ENCODE data around the gene MINAR1. TPM values are rescaled to one million over a fixed set of nuclear protein-coding genes. Genes with fewer than 3 reads are reported as not detected.

MINAR1 gene
- total and polyA plus RNA-seq, 2 of the 13 experiments (the other 11 are each of a cell fraction or from before 2014, with no cell fraction given) = 0.15 to 0.16 TPM

GRCh38 chr15:79406210-79406609, 25.9 kb upstream of the MINAR1 start (continued):
- TF ChIP-seq ZNF296 (CRISPR knock-in tag; conservative IDR thresholded peaks at IDR 0.05) (no peak), PAWR (CRISPR knock-in tag; IDR thresholded peaks at IDR 0.05; ENCODE audit: borderline replicate concordance) (no peak), MYPOP (CRISPR knock-in tag; IDR thresholded peaks at IDR 0.05) (no peak), ZNF597 (CRISPR knock-in tag; IDR thresholded peaks at IDR 0.05) (no peak), ZNF143 (CRISPR knock-in tag; IDR thresholded peaks at IDR 0.05) (no peak)

- intact Hi-C loops (cut with micrococcal nuclease; ENCODE audit: unreplicated experiment) = no loop called here
- POLR2A ChIA-PET = no interaction called here
- no peaks in the 10 kb centered on the region for H4K20me1 ChIP-seq (ENCODE audit: insufficient read depth, low read length)
- no peak for FAIRE-seq
- no TSS peak for BruUV-seq (replicated peaks)
- no peak overlapping the region for H3K27ac ChIP-seq (ENCODE audit: extremely low read length, insufficient read depth, low read length)
- no peak overlapping the region for H3K9ac ChIP-seq (ENCODE audit: insufficient read depth, low read depth, low read length)
- 0 out of 5 replicates have a peak, but pooled peaks cover 0 to 4% of the 10 kb centered on the region in 2 experiments for H3K27me3 ChIP-seq (ENCODE audit: control insufficient read depth in 1 of 2, insufficient read depth in 2 of 2, low read length in 2 of 2)
- WGBS (ENCODE audit: low lambda C conversion rate) = 43% methylated on average over 5 of the region's 5 CpGs
- no peaks in the 10 kb centered on the region for H3K4me1 ChIP-seq (ENCODE audit: insufficient read depth, low read length)
- CTCF ChIA-PET (ENCODE audit: low intra/inter-chr PET ratio, low total read pairs) = no interaction called here
- ATAC-seq = no peak
- no peak overlapping the region for H3K4me2 ChIP-seq (ENCODE audit: low read depth, low read length)
- DNase-seq (ENCODE audit: low spot score) = no peak
- H2AFZ ChIP-seq (ENCODE audit: low read length) = no peak overlapping the region
- in situ Hi-C loops (cut with HindIII; ENCODE audit: extremely low pct_ligation_motif_present, low pct_unique_long_range_greater_than_20kb) = no loop called here
- H3K36me3 ChIP-seq (replicated peaks in 1 of 2; ENCODE audit: control insufficient read depth in 1 of 2, insufficient read depth in 2 of 2, low read length in 2 of 2) = no peaks in the 10 kb centered on the region
- no peak overlapping the region for H3K4me3 ChIP-seq (replicated peaks in 1 of 3; ENCODE audit: insufficient read depth in 1 of 3, low read depth in 2 of 3, low read length in 3 of 3)
- H3K9me3 ChIP-seq (ENCODE audit: low read length) = no peaks in the 10 kb centered on the region
- no peaks in the 10 kb centered on the region for H3K79me2 ChIP-seq (ENCODE audit: insufficient read depth, low read length)
- TF ChIP-seq ZNF672 (CRISPR knock-in tag; IDR thresholded peaks at IDR 0.05) = no peak
- no peak for TF ChIP-seq ZHX1 (CRISPR knock-in tag; IDR thresholded peaks at IDR 0.05; ENCODE audit: low read depth)
- TF ChIP-seq NFIB (CRISPR knock-in tag; IDR thresholded peaks at IDR 0.05; ENCODE audit: borderline replicate concordance) = no peak
- TF ChIP-seq ZNF282 (IDR thresholded peaks at IDR 0.05; ENCODE audit: partially characterized antibody) = no peak
- TF ChIP-seq IKZF5 (CRISPR knock-in tag; IDR thresholded peaks at IDR 0.05) = no peak
- no peak for TF ChIP-seq DNMT3B (CRISPR knock-in tag; conservative IDR thresholded peaks at IDR 0.05)
- TF ChIP-seq RFX3 (CRISPR knock-in tag; IDR thresholded peaks at IDR 0.05) = no peak
- TF ChIP-seq CREM (IDR thresholded peaks at IDR 0.05) = no peak
- no peak for TF ChIP-seq CREM (CRISPR knock-in tag; IDR thresholded peaks at IDR 0.05)
- TF ChIP-seq CEBPZ (IDR thresholded peaks at IDR 0.05; ENCODE audit: low read length) = no peak
- TF ChIP-seq THAP11 (CRISPR knock-in tag; IDR thresholded peaks at IDR 0.05) = no peak
Measured at GRCh38 chr15:79408041-79408440, 24.1 kb upstream of the MINAR1 start.
